HCT116 (cell line): Measurements from ENCODE around the gene BPIFA1. TPM values are rescaled to one million over a fixed set of nuclear protein-coding genes. Genes with fewer than 3 reads are reported as not detected.

Source experiments
- ATAC-seq: fragments of 200-7000 bp; cut with Tn5 transposase; 2 replicates; pipeline ENCODE4 v1.9.1; 2020; ENCODE audit warnings: mild to moderate bottlenecking, moderate library complexity
- BruUV-seq: library from RNA; stranded (reverse); fragments of 400-500 nt; replicated peaks from 2 replicates; lab custom pipeline; 2021; lab: Mats Ljungman, UMichigan
- CTCF ChIA-PET: fragments of 300-600 bp; sonication (Branson Sonifier 250); formaldehyde crosslinking; loops from one replicate; lab custom pipeline; 2021; ENCODE audit warnings: antibody characterized with exemption; lab: Charles Lee
- POLR2A ChIA-PET: fragments of 300-600, 350-600 bp; sonication (Branson Sonifier 250); formaldehyde crosslinking; loops from one replicate; lab custom pipeline; 2021; ENCODE audit warnings: antibody characterized with exemption; lab: Charles Lee
- RAD21 ChIA-PET, 2 experiments: fragments of 300-600 bp; sonication (Branson Sonifier 250); formaldehyde crosslinking; loops; one replicate each; lab custom pipeline; 2023; ENCODE audit warnings: low total read pairs in 2 of 2; ENCODE audit not compliant: uncharacterized antibody in 2 of 2, unreplicated experiment in 2 of 2, low non-redundant PET in 1 of 2; lab: Charles Lee
- DNase-seq: peaks from one replicate; pipeline ENCODE4 v3.0.0-alpha.2; 2010; ENCODE audit warnings: low read depth, low spot score
- H2AFZ ChIP-seq: fragments of 200-600 bp; shearing (Covaris generic), sonication (generic); 2 replicates; pipeline ENCODE4 v1.6.1; 2017; ENCODE audit warnings: low read depth, mixed run types, mixed read lengths, antibody characterized with exemption, low read length; ENCODE audit not compliant: poor library complexity, severe bottlenecking
- H3K27ac ChIP-seq: 2 replicates; pipeline ENCODE4 v1.5.1; 2012; ENCODE audit warnings: low read depth, low read length
- H3K27me3 ChIP-seq: fragments of 200-600 bp; sonication (generic); 2 replicates; pipeline ENCODE4 v1.6.1; 2016; ENCODE audit warnings: mixed run types, low read length, mixed read lengths; ENCODE audit not compliant: insufficient read depth
- H3K36me3 ChIP-seq, 2 experiments: fragments of 200-500 bp in 1 of 2; fragments of 200-600 bp in 1 of 2; sonication (Bioruptor generic) in 1 of 2; sonication (generic) in 1 of 2; 2 replicates each; pipeline versions ENCODE4 v1.5.1 to v1.6.1; 2014 to 2016; ENCODE audit warnings: low read length in 2 of 2, inconsistent platforms in 1 of 2, mixed read lengths in 1 of 2, mixed run types in 1 of 2; ENCODE audit not compliant: insufficient read depth in 2 of 2, control insufficient read depth in 1 of 2
- H3K4me1 ChIP-seq, 2 experiments: fragments of 200-600 bp in 1 of 2; sonication (generic) in 1 of 2; 2 replicates each; pipeline versions ENCODE4 v1.5.1 to v1.6.1; 2012 to 2017; ENCODE audit warnings: low read length in 2 of 2, inconsistent platforms in 1 of 2, mild to moderate bottlenecking in 1 of 2, mixed read lengths in 1 of 2, mixed run types in 1 of 2, moderate library complexity in 1 of 2; ENCODE audit not compliant: insufficient read depth in 2 of 2, control insufficient read depth in 1 of 2
- H3K4me2 ChIP-seq: fragments of 200-600 bp; sonication (generic); 2 replicates; pipeline ENCODE4 v1.6.1; 2017; ENCODE audit warnings: mixed run types, low read length, mixed read lengths
- H3K4me3 ChIP-seq, 2 experiments: fragments of 200-600 bp in 1 of 2; sonication (generic) in 1 of 2; replicated peaks in 1 of 2; 2 replicates each; pipeline ENCODE4 v1.5.1; 2011 to 2016; ENCODE audit warnings: low read length in 2 of 2, control low read depth in 1 of 2, low read depth in 1 of 2, mild to moderate bottlenecking in 1 of 2, mixed read lengths in 1 of 2, mixed run types in 1 of 2
- H3K79me2 ChIP-seq: fragments of 200-600 bp; sonication (generic); 2 replicates; pipeline ENCODE4 v1.6.1; 2017; ENCODE audit warnings: mild to moderate bottlenecking, mixed run types, low read length, moderate library complexity, mixed read lengths; ENCODE audit not compliant: insufficient read depth
- H3K9ac ChIP-seq: fragments of 200-600 bp; sonication (generic); 2 replicates; pipeline ENCODE4 v1.6.1; 2016; ENCODE audit warnings: low read length, mixed read lengths
- H3K9me2 ChIP-seq: fragments of 200-600 bp; sonication (generic), shearing (Covaris generic); 2 replicates; pipeline ENCODE4 v1.6.1; 2017; ENCODE audit warnings: mixed run types, mild to moderate bottlenecking, moderate library complexity; ENCODE audit not compliant: insufficient read depth
- H3K9me3 ChIP-seq, 2 experiments: fragments of 200-500 bp in 1 of 2; fragments of 200-600 bp in 1 of 2; sonication (Bioruptor generic) in 1 of 2; sonication (generic) in 1 of 2; 2 replicates each; pipeline ENCODE4 v1.6.1; 2014 to 2017; ENCODE audit warnings: low read length in 2 of 2, mixed read lengths in 2 of 2, inconsistent platforms in 1 of 2, low read depth in 1 of 2, mild to moderate bottlenecking in 1 of 2, mixed run types in 1 of 2, moderate library complexity in 1 of 2; ENCODE audit not compliant: control insufficient read depth in 1 of 2, insufficient read depth in 1 of 2
- H4K20me1 ChIP-seq: fragments of 200-600 bp; sonication (generic), shearing (Covaris generic); 2 replicates; pipeline ENCODE4 v1.6.1; 2017; ENCODE audit warnings: mixed run types, mild to moderate bottlenecking, moderate library complexity; ENCODE audit not compliant: insufficient read depth
- ATF3 ChIP-seq: IDR thresholded peaks from 2 replicates; pipeline ENCODE4 v1.6.1; 2012
- CBX3 ChIP-seq: IDR thresholded peaks from 2 replicates; pipeline ENCODE4 v1.6.1; 2012; ENCODE audit warnings: low read depth
- CEBPB ChIP-seq: IDR thresholded peaks from 2 replicates; pipeline ENCODE4 v1.6.1; 2012; ENCODE audit warnings: low read depth
- EGR1 ChIP-seq: IDR thresholded peaks from 2 replicates; pipeline ENCODE4 v1.6.1; 2012; ENCODE audit warnings: low read depth
- EZH2 ChIP-seq: fragments of 200-600 bp; sonication (generic); IDR thresholded peaks from 2 replicates; pipeline ENCODE4 v1.6.1; 2017; ENCODE audit warnings: antibody characterized with exemption, mixed run types
- EZH2phosphoT487 ChIP-seq: fragments of 200-600 bp; IDR thresholded peaks from 2 replicates; pipeline ENCODE4 v1.6.1; 2018; ENCODE audit warnings: antibody characterized with exemption, borderline replicate concordance
- FOSL1 ChIP-seq: IDR thresholded peaks from 2 replicates; pipeline ENCODE4 v1.6.1; 2012; ENCODE audit warnings: low read depth
- JUND ChIP-seq: IDR thresholded peaks from 2 replicates; pipeline ENCODE4 v1.6.1; 2012
- MAX ChIP-seq: IDR thresholded peaks from 2 replicates; pipeline ENCODE4 v1.6.1; 2012
- POLR2A ChIP-seq: IDR thresholded peaks from 2 replicates; pipeline ENCODE4 v1.7.0; 2011; ENCODE audit warnings: borderline replicate concordance; ENCODE audit not compliant: insufficient read depth, insufficient read length; ENCODE audit errors: extremely low read depth
- POLR2AphosphoS5 ChIP-seq: IDR thresholded peaks from 2 replicates; pipeline ENCODE4 v1.6.1; 2011; ENCODE audit warnings: mild to moderate bottlenecking, low read depth, low read length, moderate library complexity
- RAD21 ChIP-seq: IDR thresholded peaks from 2 replicates; pipeline ENCODE4 v1.6.1; 2012; ENCODE audit warnings: low read depth, mild to moderate bottlenecking
- REST ChIP-seq: IDR thresholded peaks from 2 replicates; pipeline ENCODE4 v1.6.1; 2012; ENCODE audit warnings: low read depth
- SP1 ChIP-seq: IDR thresholded peaks from 2 replicates; pipeline ENCODE4 v1.6.1; 2012; ENCODE audit warnings: low read depth
- SRF ChIP-seq: IDR thresholded peaks from 2 replicates; pipeline ENCODE4 v1.6.1; 2012; ENCODE audit warnings: low read depth
- TCF7L2 ChIP-seq: IDR thresholded peaks from 2 replicates; pipeline ENCODE4 v1.7.0; 2011; ENCODE audit warnings: borderline replicate concordance, inconsistent platforms; ENCODE audit not compliant: insufficient read depth, insufficient read length; ENCODE audit errors: extremely low read depth
- YY1 ChIP-seq: IDR thresholded peaks from 2 replicates; pipeline ENCODE4 v1.6.1; 2011; ENCODE audit warnings: low read length, low read depth, moderate library complexity, mild to moderate bottlenecking; ENCODE audit not compliant: insufficient replicate concordance; ENCODE audit errors: extremely low read depth
- ZBTB33 ChIP-seq: IDR thresholded peaks from 2 replicates; pipeline ENCODE4 v1.6.1; 2011; ENCODE audit warnings: mild to moderate bottlenecking, low read length, moderate library complexity; ENCODE audit not compliant: insufficient replicate concordance; ENCODE audit errors: extremely low read depth
- ZFX ChIP-seq: fragments of 450-650 bp; IDR thresholded peaks from 2 replicates; pipeline ENCODE4 v1.6.1; 2017
- ZNF274 ChIP-seq: fragments of 200-500 bp; sonication (Bioruptor generic); IDR thresholded peaks from 2 replicates; pipeline ENCODE4 v1.6.1; 2014; ENCODE audit warnings: mild to moderate bottlenecking, low read depth, low read length, inconsistent platforms
- intact Hi-C: fragments of 100-400 bp; cut with micrococcal nuclease; formaldehyde crosslinking; loops from 2 replicates; pipeline ENCODE4 v1.10.0; 2022
- total RNA-seq: library from RNA; stranded (reverse); gene quantifications from one replicate; pipeline ENCODE4 v1.2.1, GENCODE V29; 2021; ENCODE audit not compliant: unreplicated experiment

Gene BPIFA1
- total RNA-seq, 1 experiment from 2014 or later = not detected

- no peak within 1 kb of the TSS for H2AFZ ChIP-seq
- no peak within 1 kb of the TSS for H3K27ac ChIP-seq
- intact Hi-C loops = no loop called here
- POLR2A ChIA-PET = no interaction called here
- BruUV-seq = no TSS peak
- DNase-seq = no peak
- no peaks in the 10 kb centered on the region for H3K36me3 ChIP-seq
- no peaks in the 10 kb centered on the region for H3K9me2 ChIP-seq
- H3K4me3 ChIP-seq = no peak within 1 kb of the TSS
- no peaks in the 10 kb centered on the region for H3K4me1 ChIP-seq
- no peak for ATAC-seq
- no peaks in the 10 kb centered on the region for H4K20me1 ChIP-seq
- TF ChIP-seq SRF = no peak
- TF ChIP-seq MAX = no peak
- TF ChIP-seq CEBPB = no peak
- no peak for TF ChIP-seq RAD21
- no peak for TF ChIP-seq TCF7L2
- no peak for TF ChIP-seq EZH2phosphoT487
- no peak for TF ChIP-seq ZBTB33
- no peak for TF ChIP-seq POLR2AphosphoS5
- TF ChIP-seq CBX3 = no peak
- no peak for TF ChIP-seq ZNF274
- no peak for TF ChIP-seq ATF3
- no peak for TF ChIP-seq YY1
- no peak for TF ChIP-seq EZH2
- no peak for TF ChIP-seq REST
- TF ChIP-seq ZFX = no peak
- no peak for TF ChIP-seq EGR1
- TF ChIP-seq POLR2A = no peak
- TF ChIP-seq SP1 = no peak
- TF ChIP-seq FOSL1 = no peak
- TF ChIP-seq JUND = no peak
- CTCF ChIA-PET = no interaction called here
- RAD21 ChIA-PET = no interaction called here
- no peak within 1 kb of the TSS for H3K9ac ChIP-seq
- H3K79me2 ChIP-seq = no peaks in the 10 kb centered on the region
- H3K27me3 ChIP-seq = peaks cover 56% of the 10 kb centered on the region
- H3K9me3 ChIP-seq = no peaks in the 10 kb centered on the region
- H3K4me2 ChIP-seq = no peak within 1 kb of the TSS
Observed at GRCh38 chr20:33217052-33217451, 18.7 kb upstream of the BPIFA1 start, which contains the start of gene BPIFA3. TSS of gene BPIFA3 (plus strand) at chr20:33217352. CDS start at chr20:33217537, 185 bp downstream.
